Fibroblast of upper back skin (primary cell): ENCODE data around the gene COX19.
"Not testable (repeated sequence)": the region's sequence is repeated elsewhere in the genome, so short reads cannot be mapped to it uniquely, and the experiment has no call there.

Experiments
- DNase-seq: peaks from one replicate; pipeline ENCODE4 v3.0.0-alpha.2; 2013

COX19 gene

DNA sequence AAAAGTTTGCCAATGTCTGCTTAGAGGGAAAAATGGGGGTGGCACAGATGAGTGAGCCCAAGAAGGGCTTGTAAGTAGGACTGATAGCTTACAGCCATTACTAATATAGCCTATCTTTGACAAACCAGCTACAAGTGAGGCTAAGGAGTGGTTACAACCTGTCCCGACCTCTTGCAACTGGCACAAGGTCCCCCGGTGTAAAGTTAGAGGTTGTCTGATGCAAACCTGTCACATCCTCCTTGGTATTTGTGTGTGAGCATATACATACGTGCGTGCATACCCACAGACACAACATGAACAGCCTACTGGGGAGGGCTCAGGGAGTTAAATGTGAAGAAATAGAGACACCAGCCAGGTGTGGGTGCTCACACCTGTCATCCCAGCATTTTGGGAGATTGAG lies 35.5 kb downstream of the COX19 start:
- DNase-seq = no peak

DNA sequence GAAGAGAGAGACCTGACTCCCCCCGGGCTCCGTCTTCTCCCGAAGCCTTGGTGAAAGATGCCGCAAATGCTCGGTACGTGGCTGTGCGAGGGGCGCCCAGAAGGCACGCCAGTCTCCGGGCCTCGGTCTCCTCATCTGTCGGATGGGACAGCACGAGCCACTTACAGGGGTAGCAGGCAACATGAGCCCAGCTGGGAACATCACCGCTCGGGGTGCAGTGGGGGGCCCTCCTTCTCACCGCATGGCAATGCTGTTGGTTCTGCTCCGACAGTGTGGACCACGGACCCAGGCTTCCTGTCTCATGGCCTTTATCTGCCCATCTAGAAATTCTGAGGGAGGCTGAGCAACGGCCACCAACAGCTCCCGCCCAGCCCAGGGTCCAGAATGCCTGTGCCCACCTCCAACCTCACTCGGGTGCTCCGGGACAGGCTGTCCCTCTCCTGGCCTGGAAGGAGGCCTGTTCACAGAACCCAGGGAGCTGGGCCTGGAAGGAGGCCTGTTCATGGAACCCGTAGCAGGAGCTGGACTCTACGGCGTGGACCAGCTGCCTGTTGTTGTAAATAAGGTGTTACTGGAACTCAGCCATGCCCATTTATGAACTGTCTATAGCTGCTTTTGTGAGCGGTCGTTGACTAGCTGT lies 36.7 kb downstream of the COX19 start:
- DNase-seq = no peak

GRCh38 chr7:937856-938484 lies 37.4 kb downstream of the COX19 start:
- DNase-seq = no peak

- DNase-seq = no peak
Measured at GRCh38 chr7:936386-937054, 38.8 kb downstream of the COX19 start.

- DNase-seq = no peak
Measured at GRCh38 chr7:935874-936385, 39.4 kb downstream of the COX19 start.

DNA sequence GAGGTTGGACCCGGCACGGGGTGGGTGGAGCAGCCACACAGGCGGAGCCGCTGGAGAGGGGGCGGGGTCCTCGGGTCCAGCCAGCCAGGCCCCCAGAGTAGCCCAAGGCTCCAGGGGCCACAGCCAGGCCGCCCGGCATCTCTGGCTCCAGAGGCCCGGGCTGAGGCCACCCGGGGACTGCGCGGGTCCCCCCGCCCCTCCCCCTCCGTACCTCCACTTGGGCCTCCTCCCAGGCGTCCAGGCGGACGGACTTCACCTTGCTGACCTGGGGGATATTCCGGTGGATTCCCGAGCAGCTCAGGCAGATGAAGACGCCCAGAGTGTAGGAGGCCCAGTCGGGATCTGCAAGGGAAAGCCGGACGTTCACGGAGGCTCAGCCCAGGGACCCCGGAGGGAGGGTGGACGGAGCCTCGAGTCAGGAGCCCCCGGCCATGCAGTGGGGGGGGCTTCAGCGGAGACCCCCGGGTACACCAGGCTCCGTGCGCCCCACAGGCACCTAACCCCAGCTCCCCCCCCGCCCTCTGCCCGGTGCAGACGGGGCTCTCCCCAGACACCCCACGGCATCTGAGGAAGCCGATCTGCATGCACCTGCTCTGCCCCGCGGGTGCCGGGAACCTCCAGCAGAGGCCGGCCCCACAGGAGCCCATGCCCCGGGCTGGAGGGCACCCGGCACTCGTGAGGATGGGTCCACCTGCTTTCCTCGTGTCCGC lies 40.0 kb downstream of the COX19 start:
- DNase-seq = no peak

DNA sequence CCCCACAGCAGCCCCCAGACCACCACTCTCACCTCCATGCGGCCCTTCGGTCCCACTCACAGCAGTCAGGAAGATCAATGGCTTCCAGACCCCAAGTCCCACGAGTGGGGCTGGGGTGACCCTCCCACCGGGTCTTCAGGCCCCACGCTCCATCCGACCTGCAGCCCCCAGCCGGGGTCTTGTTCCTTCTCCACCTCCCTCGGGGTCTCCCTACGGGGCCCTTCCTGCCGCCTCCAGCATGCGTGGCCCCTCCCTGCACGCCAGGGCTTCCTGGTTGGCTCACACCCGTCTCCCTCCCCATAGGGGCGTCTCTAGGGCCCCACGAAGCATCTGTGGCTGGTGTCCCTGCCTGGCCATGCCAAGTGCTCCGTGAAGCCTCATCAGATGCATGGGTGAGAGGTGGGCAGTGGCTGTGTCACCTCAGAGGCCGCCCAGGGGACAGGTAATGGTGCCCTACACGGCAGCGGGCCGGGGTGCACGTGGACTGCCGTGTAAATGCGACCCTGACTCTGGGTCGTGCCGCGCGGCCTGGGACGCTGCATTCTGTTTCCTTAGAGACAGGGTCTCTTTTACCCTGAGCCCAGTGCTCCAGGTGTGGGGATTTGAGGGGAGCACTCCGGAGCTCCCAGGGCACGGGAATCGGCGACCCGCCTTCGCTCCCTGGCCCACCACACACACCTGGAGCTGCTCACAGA lies 40.7 kb downstream of the COX19 start:
- DNase-seq = no peak

DNA sequence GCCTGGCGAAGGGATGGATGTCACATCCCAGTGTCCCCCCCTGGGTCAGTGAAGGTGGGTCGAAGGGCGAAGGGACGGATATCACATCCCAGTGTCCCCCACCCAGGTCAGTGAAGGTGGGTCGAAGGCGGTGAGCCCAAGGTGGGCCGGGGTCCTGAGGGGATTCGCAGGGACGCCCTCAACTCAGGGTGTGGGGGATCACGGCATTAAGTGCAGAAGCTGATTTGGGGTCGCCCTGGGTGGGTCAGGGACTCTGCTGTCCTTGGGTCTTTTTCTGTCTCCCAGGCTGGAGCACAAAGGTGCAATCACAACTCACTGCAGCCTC lies 42.7 kb downstream of the COX19 start:
- no peak for DNase-seq

DNA sequence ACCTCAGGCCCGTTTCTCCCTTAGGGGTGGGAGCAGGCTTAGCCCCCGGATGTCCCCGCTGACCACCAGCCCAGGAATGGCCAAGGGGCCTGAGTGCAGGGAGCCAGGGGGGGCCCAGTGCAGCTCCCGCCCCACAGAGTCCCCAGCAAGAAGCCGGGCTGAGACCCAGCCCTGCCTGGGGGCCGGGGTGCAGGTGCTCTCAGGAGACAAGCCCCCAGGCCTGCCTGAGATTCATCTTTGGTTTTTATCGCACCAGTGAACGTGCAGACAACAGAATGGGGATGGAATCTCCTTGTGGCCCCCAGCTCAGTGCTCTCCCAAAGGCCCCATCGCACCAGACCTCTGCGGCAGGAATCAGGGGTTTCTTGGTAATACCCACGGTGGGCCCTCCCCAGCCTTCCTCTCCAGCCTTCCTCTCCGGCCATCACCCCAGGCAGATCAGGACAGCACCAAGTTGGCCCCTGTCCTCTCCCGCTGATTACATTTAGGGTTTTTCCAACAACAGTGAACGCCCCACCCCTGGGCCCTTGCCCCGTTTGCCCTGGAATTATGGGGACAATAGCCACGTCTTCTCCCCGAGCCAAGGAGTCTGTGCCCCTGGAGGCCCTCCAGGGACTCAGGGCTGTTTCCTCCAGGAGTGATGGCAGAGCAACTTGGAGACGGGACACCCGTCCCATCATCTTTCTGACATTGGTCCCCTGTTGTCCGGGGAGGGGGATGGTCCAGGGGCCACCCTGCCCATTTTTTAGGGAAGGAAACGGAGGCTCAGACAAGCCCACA lies 43.3 kb downstream of the COX19 start:
- no peak for DNase-seq

GRCh38 chr7:930975-931758 lies 44.2 kb downstream of the COX19 start:
- no peak for DNase-seq

- no peak for DNase-seq
Measured at GRCh38 chr7:929311-929711, 46.0 kb downstream of the COX19 start.

- no peak for DNase-seq
Measured at GRCh38 chr7:927031-927671, 48.2 kb downstream of the COX19 start.

DNA sequence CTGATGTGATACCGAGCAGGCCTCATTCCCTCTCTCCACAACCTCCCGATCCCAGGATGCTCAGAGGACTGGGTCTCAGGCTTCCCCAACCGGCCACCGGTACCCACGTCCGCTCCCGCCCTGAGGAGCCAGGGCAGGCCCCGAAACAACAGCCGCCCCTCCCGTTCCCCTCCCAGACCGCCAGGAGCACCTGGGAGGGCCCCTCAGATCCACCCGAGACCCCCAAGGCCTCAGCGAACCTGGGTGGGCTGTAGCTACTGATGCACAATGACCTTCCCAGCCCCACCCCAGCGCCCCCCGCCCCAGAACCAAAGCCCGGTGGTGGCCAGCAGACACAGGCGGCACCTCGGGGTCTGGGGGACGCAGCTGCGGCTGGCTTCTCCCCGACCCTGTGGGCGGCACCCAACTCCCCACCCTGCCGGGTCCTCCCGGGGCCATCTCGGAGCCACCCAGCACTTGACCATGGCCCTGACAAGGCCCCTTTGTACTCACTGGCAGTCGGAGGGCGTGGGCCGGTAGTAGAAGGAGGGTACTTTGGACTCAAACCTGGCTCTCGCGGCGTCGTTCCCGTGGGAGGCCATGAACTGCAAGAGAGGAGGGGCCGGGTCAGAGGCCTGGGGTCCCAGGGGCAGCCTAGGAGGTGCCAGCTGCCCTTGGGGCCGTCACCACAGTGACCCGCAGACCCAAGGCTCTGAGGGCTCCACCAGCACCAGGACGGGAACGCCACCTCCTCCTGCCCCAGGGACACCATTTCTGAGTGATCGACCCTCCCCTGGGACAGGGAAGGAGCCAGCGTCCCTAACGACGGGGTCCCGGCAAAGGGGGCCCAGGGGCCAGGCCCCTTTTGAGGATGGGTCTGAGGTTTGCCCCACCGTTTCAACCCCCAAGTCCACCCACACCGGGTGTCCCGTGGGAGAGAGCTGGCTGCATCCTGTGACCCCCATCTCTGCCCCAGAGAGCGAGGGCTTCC lies 49.0 kb downstream of the COX19 start:
- no peak for DNase-seq

DNA sequence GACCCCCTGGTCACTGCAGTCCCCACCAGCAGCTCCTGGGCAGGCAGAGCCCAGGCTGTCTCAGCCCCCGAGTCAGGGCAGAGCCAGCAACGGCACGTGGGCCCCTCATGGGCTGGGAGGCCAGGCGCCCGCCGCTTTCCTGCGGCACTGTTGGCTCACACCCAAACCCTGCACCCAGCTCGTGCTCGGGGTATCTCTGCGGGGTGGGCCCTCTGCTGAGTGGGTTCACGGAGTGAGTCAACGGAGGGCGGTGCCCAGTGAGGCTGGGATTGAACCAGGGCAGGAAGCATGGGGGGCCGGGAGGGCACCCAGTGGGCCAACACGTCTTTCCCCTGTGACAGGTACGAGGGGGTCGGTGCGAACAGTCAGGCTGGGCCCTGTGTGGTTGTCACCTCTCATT lies 49.7 kb downstream of the COX19 start:
- DNase-seq = no peak

- no peak for DNase-seq
Measured at GRCh38 chr7:924541-925231, 50.7 kb downstream of the COX19 start.

DNA sequence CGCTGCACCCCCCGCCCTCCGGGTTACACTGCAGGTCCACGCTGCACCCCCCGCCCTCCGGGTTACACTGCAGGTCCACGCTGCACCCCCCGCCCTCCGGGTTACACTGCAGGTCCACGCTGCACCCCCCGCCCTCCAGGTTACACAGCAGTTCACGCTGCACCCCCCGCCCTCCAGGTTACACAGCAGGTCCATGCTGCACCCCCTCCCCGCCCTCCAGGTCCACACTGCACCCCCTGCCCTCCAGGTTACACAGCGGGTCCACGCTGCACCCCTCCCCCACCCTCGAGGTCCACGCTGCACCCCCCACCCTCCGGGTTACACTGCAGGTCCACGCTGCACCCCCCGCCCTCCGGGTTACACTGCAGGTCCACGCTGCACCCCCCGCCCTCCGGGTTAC lies 51.3 kb downstream of the COX19 start:
- not testable (repeated sequence) for DNase-seq

GRCh38 chr7:923108-924041 lies 52.0 kb downstream of the COX19 start:
- DNase-seq = peak; percentile 32
